HG02870 (cell line): ENCODE data around the gene C6orf120.
A peak's percentile ranks its signal among the peaks of the same experiment; 100 is the strongest.
"Not testable (repeated sequence)": the region's sequence is repeated elsewhere in the genome, so short reads cannot be mapped to it uniquely, and the experiment has no call there.

Source experiments
- ATAC-seq: cut with Tn5 transposase; IDR thresholded peaks from one replicate; pipeline ENCODE4 v1.9.1; 2021; ENCODE audit warnings: mild to moderate bottlenecking, moderate library complexity; ENCODE audit not compliant: unreplicated experiment

The C6orf120 gene

GRCh38 chr6:169678342-169678741 is 23.6 kb upstream of the C6orf120 start:
- no peak for ATAC-seq

GRCh38 chr6:169684056-169684455 is 17.9 kb upstream of the C6orf120 start:
- ATAC-seq = no peak

DNA sequence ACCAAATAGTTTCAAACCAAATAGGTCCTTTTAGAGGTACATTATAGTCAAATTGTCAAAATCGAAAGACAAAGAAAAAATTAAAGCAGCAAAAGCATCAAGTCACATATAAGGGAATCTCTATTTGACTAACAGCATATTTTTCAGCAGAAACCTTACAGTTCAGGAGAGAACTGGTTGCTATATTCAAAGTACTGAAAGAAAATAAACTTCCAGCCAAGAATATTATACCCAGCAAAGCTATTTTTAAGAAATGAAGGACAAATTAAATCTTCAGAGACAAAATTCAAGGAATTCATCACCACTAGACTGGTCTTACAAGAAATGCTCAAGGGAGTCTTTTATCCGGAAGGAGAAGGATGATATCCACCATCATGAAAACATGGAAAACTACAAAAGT is 16.1 kb upstream of the C6orf120 start:
- no peak for ATAC-seq

DNA sequence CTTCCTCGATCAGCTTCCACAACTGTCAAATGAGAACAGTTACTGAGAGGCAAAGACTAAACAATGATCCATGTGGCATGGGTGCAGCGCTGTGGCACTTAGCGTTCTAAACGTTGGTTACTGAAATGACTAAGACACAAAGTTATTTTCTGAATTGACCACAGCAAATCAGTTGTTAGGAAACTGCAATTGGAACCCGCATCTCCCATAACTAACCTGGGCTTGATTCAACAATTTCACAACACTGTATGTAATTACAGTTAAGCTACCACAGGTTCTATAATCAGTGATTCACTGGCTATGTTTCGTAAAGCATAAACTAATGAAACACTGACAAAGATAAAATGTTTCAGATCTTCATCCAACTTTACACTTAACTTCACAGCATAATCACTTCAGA is 12.6 kb upstream of the C6orf120 start:
- ATAC-seq = no peak

- no peak for ATAC-seq
Measured at GRCh38 chr6:169691260-169691659, 10.7 kb upstream of the C6orf120 start.

GRCh38 chr6:169692516-169692915 is 9.4 kb upstream of the C6orf120 start:
- no peak for ATAC-seq

DNA sequence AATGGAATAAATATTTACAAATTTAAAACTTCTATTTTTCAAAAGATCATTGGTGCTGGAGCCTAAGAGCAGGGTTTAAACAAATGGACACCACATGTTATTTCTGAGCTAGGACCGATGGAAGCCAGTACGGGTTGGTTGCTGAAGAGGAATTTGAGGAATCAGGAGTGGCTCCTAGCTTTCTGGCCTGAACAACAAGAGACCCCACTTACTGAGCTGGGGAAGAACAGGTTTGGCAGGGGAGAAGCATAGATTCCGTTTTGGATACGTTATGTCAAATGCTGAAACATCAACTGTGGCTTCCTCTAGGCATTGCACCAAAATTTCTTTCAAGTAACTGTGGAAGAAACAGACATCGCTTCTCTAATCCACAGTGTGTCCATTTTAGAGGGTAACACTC is 6.8 kb upstream of the C6orf120 start:
- ATAC-seq = no peak

GRCh38 chr6:169697115-169697514 is 4.8 kb upstream of the C6orf120 start:
- not testable (repeated sequence) for ATAC-seq

DNA sequence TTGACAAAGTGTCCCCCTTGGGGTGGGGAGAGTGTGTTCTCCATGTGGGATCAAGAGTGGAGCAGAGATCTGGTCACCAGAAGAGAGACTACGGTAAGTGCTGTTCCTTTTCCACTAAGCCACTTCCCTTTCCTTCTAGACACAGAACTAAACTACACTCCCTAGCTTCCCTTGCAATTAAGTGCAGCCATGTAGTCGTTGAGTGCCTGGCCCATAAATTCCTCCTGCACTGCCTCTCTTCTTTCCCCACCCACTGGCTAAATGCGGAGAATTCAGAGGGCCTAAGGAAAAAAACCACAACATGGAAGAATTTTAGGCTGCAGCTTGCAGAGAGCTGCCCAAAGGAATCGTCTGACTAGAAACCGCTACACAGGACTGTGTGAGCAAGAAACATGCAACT is 1.6 kb upstream of the C6orf120 start:
- no peak for ATAC-seq

DNA sequence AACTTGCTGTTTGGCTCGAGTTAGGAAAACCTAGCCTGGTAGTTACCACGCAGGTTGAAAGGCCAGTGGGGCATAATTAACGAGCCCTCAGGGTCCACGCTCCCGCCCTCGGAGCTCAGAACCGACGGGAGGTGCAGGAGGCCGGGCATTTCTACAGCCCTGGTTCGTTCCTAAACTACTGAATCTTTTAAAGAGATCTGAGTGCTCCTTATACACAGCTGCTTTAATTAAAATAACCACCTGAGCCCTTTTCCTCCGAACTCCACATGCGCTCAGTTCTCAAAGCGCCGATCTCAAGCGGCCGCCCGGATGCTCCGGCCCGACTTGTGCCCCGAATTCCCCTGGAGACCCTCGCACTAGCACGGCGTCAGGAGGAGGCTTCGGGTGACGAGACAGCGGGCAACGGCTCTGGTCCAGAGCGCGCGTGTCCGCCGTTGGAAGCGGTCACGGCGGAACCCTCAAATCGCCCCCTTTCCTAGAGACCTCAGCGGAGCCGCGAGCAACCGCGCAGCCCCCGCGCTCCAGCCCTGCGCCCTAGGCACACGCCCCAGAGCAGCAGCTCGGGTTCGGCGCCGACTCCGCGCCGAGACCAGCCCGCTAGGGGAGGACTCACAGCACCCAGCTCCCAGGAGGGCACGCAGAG is 494 bp upstream of the C6orf120 start:
- ATAC-seq = peak; percentile 0

DNA sequence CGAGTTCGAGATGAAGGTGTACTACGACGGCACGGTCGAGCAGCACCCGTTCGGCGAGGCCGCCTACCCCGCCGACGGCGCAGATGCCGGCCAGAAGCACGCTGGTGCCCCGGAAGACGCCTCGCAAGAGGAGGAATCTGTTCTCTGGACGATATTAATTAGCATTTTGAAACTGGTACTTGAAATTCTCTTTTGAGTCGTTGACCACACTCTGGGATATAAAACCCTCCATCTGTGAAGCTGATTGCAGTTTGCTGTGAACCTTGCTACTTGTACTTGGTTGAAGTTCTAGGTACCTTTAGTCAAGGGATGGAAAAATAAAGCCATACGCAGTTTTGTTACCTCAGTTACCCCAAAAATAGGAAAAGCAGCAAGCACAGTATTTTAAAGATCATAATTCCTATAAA is 917 bp downstream of the C6orf120 start:
- peak; percentile 5 for ATAC-seq

DNA sequence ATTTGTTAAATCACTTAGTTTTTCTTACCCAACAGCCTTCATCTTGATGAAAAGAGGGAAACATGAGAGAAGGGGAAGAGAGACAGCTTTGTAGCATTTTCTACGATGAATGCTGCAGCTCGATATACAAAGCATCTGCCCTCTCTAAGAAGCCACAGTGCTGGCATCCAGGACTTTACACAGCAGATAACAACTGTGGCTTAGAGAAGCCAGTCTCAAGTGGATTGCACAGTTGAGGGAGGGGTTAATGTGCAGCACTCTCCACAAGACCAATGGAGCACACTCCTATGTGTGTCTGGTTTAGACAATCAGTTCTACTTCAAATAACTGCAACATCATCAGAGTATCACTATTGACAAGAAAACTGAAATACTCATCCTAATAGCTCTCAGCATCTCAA is 5.8 kb downstream of the C6orf120 start:
- ATAC-seq = no peak

DNA sequence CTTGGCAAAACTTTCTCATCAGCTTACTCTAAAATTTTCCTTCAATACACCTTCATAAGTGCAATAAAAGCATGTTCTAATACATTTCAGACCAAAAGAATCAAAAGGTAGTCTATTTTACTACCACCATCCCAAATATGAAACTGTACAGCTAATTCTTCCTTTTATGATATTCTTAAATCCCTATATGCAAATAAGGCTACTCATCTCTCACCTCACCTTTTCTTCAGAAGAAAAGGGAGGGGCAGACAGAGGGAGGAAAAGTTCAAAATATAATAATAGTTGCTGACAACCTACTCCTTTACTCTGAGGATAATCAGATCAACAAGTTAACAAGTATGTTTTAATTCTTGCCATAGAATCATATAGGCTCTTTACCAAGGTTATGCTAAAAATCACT is 7.4 kb downstream of the C6orf120 start:
- peak; percentile 61 for ATAC-seq

DNA sequence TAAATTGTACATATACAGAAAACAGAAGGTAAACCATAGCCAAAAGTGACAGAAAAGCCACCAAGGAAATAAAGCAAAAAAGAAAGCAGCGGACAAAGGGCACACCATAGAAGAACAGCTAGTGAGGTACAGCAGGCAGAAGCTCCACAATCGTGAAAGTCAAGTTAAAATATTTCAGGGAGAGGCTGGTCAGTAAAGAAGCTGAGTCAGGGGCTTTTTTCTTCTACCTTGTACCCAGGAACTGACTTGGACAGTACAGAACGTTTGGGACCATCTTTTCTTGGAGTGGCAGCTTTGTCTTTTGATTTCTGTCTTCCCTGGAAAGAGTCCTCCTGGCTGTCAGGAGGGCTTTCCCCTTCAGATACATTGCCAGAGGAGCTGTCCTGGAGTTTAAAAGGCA is 8.1 kb downstream of the C6orf120 start:
- ATAC-seq = no peak

GRCh38 chr6:169714178-169714577 is 12.3 kb downstream of the C6orf120 start:
- ATAC-seq = no peak

- ATAC-seq = no peak
Measured at GRCh38 chr6:169714595-169714994, 12.7 kb downstream of the C6orf120 start.

- no peak for ATAC-seq
Measured at GRCh38 chr6:169719117-169719516, 17.2 kb downstream of the C6orf120 start.

GRCh38 chr6:169720207-169720855 is 18.4 kb downstream of the C6orf120 start:
- ATAC-seq = no peak

GRCh38 chr6:169722362-169723199 is 20.7 kb downstream of the C6orf120 start:
- no peak for ATAC-seq

DNA sequence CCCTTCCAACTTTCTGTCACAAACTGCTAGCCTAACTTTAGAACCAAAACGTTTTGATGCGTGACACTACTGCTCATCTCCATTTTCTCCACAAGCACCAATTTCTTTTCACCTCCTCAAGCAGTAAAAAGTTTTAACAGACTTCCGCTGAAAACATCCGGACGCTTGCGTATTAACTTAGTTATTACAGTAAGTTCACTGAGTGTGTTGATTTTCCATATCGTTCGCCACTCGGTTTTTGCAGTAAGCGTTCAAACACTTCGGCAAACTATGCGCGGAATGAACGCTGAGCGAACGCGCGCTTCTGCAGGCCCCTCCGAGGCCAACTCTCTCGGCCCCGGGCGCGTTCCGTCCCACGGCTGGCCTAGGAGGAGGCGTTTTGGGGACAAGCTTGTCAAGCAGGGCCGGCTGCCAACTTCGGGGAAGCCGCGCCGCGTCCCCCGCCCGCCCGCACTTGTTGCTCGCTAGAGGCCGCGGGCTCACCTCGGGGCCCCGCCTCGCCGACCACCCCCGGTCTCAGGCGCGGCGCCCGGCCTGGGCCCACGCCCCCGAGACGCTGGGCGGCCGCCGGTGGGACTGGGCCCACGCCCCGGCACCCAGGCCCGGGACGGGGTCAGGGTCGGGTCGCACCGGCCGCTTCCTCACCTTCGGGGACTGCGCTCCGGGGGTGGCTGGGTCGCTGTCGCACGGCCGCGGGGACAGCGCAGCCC is 21.4 kb downstream of the C6orf120 start:
- ATAC-seq = peak; percentile 28

DNA sequence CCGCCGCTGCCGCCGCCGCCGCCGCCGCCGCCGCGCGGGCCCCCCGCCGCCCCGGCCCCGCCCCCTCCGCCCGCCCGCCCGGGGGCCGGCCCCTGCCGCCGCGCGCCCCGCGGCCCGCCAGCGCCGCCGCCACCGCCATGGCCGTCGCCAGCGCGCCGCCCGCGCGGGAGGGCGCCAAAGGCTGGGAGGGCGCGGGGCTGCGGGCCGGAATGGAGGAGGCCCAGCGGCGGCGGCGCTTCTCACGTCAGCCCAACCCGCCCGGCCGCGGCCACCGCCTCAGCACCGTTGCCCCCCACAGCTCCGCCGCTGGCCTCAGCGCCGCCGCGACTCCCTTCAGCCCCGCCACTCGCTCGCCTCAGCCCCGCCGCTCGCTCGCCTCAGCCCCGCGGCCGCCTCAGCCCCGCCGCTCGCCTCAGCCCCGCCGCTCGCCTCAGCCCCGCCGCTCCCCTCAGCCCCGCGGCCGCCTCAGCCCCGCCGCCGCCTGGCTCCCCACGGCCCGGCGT is 22.1 kb downstream of the C6orf120 start:
- peak; percentile 33 for ATAC-seq
